Keratinocyte (primary cell): ENCODE data around the gene ADAMTSL3. TPM values are rescaled to one million over a fixed set of nuclear protein-coding genes. Genes with fewer than 3 reads are reported as not detected.

Source experiments
- DNase-seq: peaks from one replicate; pipeline ENCODE4 v3.0.0-alpha.2; 2011; ENCODE audit warnings: low read depth, missing footprints, low spot score
- FAIRE-seq: peaks from 2 replicates; lab custom pipeline; 2011; peaks lifted over from hg19 to GRCh38; lab: Jason Lieb, UNC
- H2AFZ ChIP-seq: 2 replicates; pipeline ENCODE4 v1.6.0; 2012; ENCODE audit warnings: low read length, control low read depth, inconsistent platforms; ENCODE audit not compliant: control insufficient read depth
- H3K27ac ChIP-seq: 2 replicates; pipeline ENCODE4 v1.5.1; 2011; ENCODE audit warnings: low read length; ENCODE audit not compliant: control insufficient read depth, insufficient read depth
- H3K27me3 ChIP-seq: 3 replicates; pipeline ENCODE4 v1.6.0; 2011; ENCODE audit warnings: low read length; ENCODE audit not compliant: control insufficient read depth, insufficient read depth; ENCODE audit errors: extremely low read depth
- H3K36me3 ChIP-seq, 2 experiments: 2 replicates in 1 of 2; 3 replicates in 1 of 2; pipeline ENCODE4 v1.5.1; 2011; ENCODE audit warnings: low read length in 2 of 2, mild to moderate bottlenecking in 1 of 2; ENCODE audit not compliant: control insufficient read depth in 2 of 2, insufficient read depth in 2 of 2; ENCODE audit errors: extremely low read depth in 1 of 2
- H3K4me1 ChIP-seq: 3 replicates; pipeline ENCODE4 v1.5.1; 2011; ENCODE audit warnings: low read length; ENCODE audit not compliant: control insufficient read depth, insufficient read depth; ENCODE audit errors: extremely low read depth
- H3K4me2 ChIP-seq: 3 replicates; pipeline ENCODE4 v1.6.0; 2011; ENCODE audit warnings: low read depth, low read length; ENCODE audit not compliant: control insufficient read depth, insufficient read depth; ENCODE audit errors: extremely low read depth
- H3K4me3 ChIP-seq, 3 experiments: fragments of 200-600 bp in 1 of 3; sonication (generic) in 1 of 3; 2 replicates in 2 of 3; 3 replicates in 1 of 3; pipeline ENCODE4 v1.5.1; 2011 to 2016; ENCODE audit warnings: low read length in 3 of 3, mild to moderate bottlenecking in 3 of 3, control low read depth in 2 of 3, inconsistent platforms in 1 of 3, low read depth in 1 of 3, mixed read lengths in 1 of 3, mixed run types in 1 of 3, moderate library complexity in 1 of 3; ENCODE audit not compliant: control insufficient read depth in 2 of 3, insufficient read depth in 2 of 3; ENCODE audit errors: extremely low read depth in 1 of 3
- H3K79me2 ChIP-seq: 2 replicates; pipeline ENCODE4 v1.6.0; 2012; ENCODE audit warnings: low read length; ENCODE audit not compliant: control insufficient read depth, insufficient read depth
- H3K9ac ChIP-seq: 3 replicates; pipeline ENCODE4 v1.6.0; 2011; ENCODE audit warnings: low read length; ENCODE audit not compliant: control insufficient read depth, insufficient read depth; ENCODE audit errors: extremely low read depth
- H3K9me1 ChIP-seq: 3 replicates; pipeline ENCODE4 v1.6.0; 2011; ENCODE audit warnings: low read length; ENCODE audit not compliant: control insufficient read depth, insufficient read depth; ENCODE audit errors: extremely low read depth
- H3K9me3 ChIP-seq: 2 replicates; pipeline ENCODE4 v1.5.1; 2012; ENCODE audit warnings: low read depth, low read length; ENCODE audit not compliant: control insufficient read depth
- H4K20me1 ChIP-seq: 3 replicates; pipeline ENCODE4 v1.6.0; 2011; ENCODE audit warnings: low read length; ENCODE audit not compliant: control insufficient read depth, insufficient read depth; ENCODE audit errors: extremely low read depth
- CTCF ChIP-seq, 3 experiments: IDR thresholded peaks in 1 of 3; conservative IDR thresholded peaks in 1 of 3; optimal IDR thresholded peaks in 1 of 3; 2 replicates in 2 of 3; 3 replicates in 1 of 3; pipeline versions ENCODE3 to v1.5.1; 2011; ENCODE audit warnings: low read length in 3 of 3, mild to moderate bottlenecking in 3 of 3, moderate library complexity in 2 of 3, control low read depth in 1 of 3, inconsistent platforms in 1 of 3; ENCODE audit not compliant: insufficient read depth in 2 of 3; ENCODE audit errors: extremely low read depth in 1 of 3
- EZH2 ChIP-seq: IDR thresholded peaks from one replicate; pipeline ENCODE4 v1.6.1; 2012; ENCODE audit warnings: inconsistent platforms, mild to moderate bottlenecking, low read length, moderate library complexity
- dilution Hi-C: fragments of 300-500 bp; cut with MboI; formaldehyde crosslinking; loops from one replicate; pipeline ENCODE4 v1.7.0; 2020; ENCODE audit warnings: low sequenced_read_pairs; ENCODE audit not compliant: extremely low pct_ligation_motif_present
- polyA plus RNA-seq, 5 experiments: library from polyadenylated mRNA; depleted of rRNA in 3 of 5; stranded (reverse) in 3 of 5; stranded (forward) in 1 of 5; unstranded in 1 of 5; fragments of >200 nt; gene quantifications; 1 replicate in 1 of 5; 2 replicates in 3 of 5; 3 replicates in 1 of 5; pipeline versions ENCODE4 v1.2.1 to v1.2.3, GENCODE V29; 2011 to 2012; ENCODE audit warnings: missing spikeins in 2 of 5, low read depth in 1 of 5, low replicate concordance in 1 of 5

ADAMTSL3 gene
- polyA plus RNA-seq, 1 donor (not counting 4 experiments of a cell fraction or from before 2014, with no cell fraction given) = 0.01 TPM

GRCh38 chr15:83850501-83851245 is 196.8 kb downstream of the ADAMTSL3 start:
- Histone ChIP-seq H3K4me3 (peak overlapping the region in 1 of 3 experiments; percentile 4), H3K4me1 (peaks cover 36% of the 10 kb centered on the region), H3K4me2 (peak overlapping the region; percentile 80), H3K9ac (no peak overlapping the region), H3K9me1 (no peaks in the 10 kb centered on the region), H3K27me3 (no peaks in the 10 kb centered on the region), H2AFZ (peak overlapping the region; percentile 67), H4K20me1 (no peaks in the 10 kb centered on the region), H3K36me3 (no peaks in the 10 kb centered on the region), H3K9me3 (no peaks in the 10 kb centered on the region), H3K79me2 (no peaks in the 10 kb centered on the region), H3K27ac (peak overlapping the region; percentile 33)
- dilution Hi-C loops = no loop called here
- peak; percentile 96 for FAIRE-seq
- DNase-seq = peak; percentile 38
- no peak for TF ChIP-seq EZH2
- TF ChIP-seq CTCF (optimal IDR thresholded peaks at IDR 0.05 in 1 of 3, IDR thresholded peaks at IDR 0.05 in 1 of 3, conservative IDR thresholded peaks at IDR 0.05 in 1 of 3; ENCODE audit: extremely low read depth in 1 of 3, insufficient read depth in 2 of 3, low read length in 3 of 3) = no peak

- dilution Hi-C loops = no loop called here
- TF ChIP-seq EZH2 (no peak), CTCF (optimal IDR thresholded peaks at IDR 0.05 in 1 of 3, IDR thresholded peaks at IDR 0.05 in 1 of 3, conservative IDR thresholded peaks at IDR 0.05 in 1 of 3; ENCODE audit: extremely low read depth in 1 of 3, insufficient read depth in 2 of 3, low read length in 3 of 3) (no peak)
- H3K4me1 ChIP-seq = peaks cover 33% of the 10 kb centered on the region
- no peak for DNase-seq
- H2AFZ ChIP-seq = no peak overlapping the region
- no peaks in the 10 kb centered on the region for H4K20me1 ChIP-seq
- H3K36me3 ChIP-seq = no peaks in the 10 kb centered on the region
- no peak for FAIRE-seq
- no peak overlapping the region for H3K9ac ChIP-seq
- no peaks in the 10 kb centered on the region for H3K9me3 ChIP-seq
- no peak overlapping the region for H3K27ac ChIP-seq
- H3K4me3 ChIP-seq = no peak overlapping the region
- H3K4me2 ChIP-seq = no peak overlapping the region
- H3K27me3 ChIP-seq = no peaks in the 10 kb centered on the region
- no peaks in the 10 kb centered on the region for H3K9me1 ChIP-seq
- no peaks in the 10 kb centered on the region for H3K79me2 ChIP-seq
These were observed 199.3 kb downstream of the ADAMTSL3 start for GRCh38 chr15:83853232-83853631.
